CD4-positive, alpha-beta T cell (primary cell): ENCODE measurements around the gene ROR1. TPM values are rescaled to one million over a fixed set of nuclear protein-coding genes. Genes with fewer than 3 reads are reported as not detected.

Experiments used
- ATAC-seq: fragments of 200-7000 bp; cut with Tn5 transposase; one replicate; pipeline ENCODE4 v1.10.0; 2022; ENCODE audit warnings: mild to moderate bottlenecking; ENCODE audit not compliant: poor library complexity
- CTCF ChIA-PET: fragments of 350-600 bp; sonication (Branson Sonifier 250); formaldehyde crosslinking; loops from one replicate; lab custom pipeline; 2021; ENCODE audit warnings: antibody characterized with exemption, inconsistent platforms; lab: Charles Lee
- POLR2A ChIA-PET: fragments of 350-600 bp; sonication (Branson Sonifier 250); formaldehyde crosslinking; loops from one replicate; lab custom pipeline; 2021; ENCODE audit warnings: antibody characterized with exemption, inconsistent platforms; lab: Charles Lee
- DNase-seq, 14 experiments: peaks; one replicate each; pipeline ENCODE4 v3.0.0-alpha.2; 2013 to 2020; ENCODE audit warnings: mixed read lengths in 2 of 14
- H3K27ac ChIP-seq, 2 donors: one replicate each; pipeline versions ENCODE4 v1.5.1 to v1.7.0; 2013; ENCODE audit warnings: low read length in 2 of 2, low read depth in 1 of 2, mild to moderate bottlenecking in 1 of 2
- H3K27me3 ChIP-seq, 2 experiments: 1 replicate in 1 of 2; 2 replicates in 1 of 2; pipeline versions ENCODE4 v1.6.1 to v1.7.0; 2013; ENCODE audit warnings: low read length in 2 of 2, control low read depth in 1 of 2, mild to moderate bottlenecking in 1 of 2, moderate library complexity in 1 of 2; ENCODE audit not compliant: insufficient read depth in 2 of 2, control insufficient read depth in 1 of 2
- H3K36me3 ChIP-seq: one replicate; pipeline ENCODE4 v1.6.1; 2013; ENCODE audit warnings: low read length, control low read depth; ENCODE audit not compliant: insufficient read depth
- H3K4me1 ChIP-seq: one replicate; pipeline ENCODE4 v1.6.1; 2013; ENCODE audit warnings: low read length, control low read depth; ENCODE audit not compliant: insufficient read depth
- H3K4me3 ChIP-seq: one replicate; pipeline ENCODE4 v1.5.1; 2013; ENCODE audit warnings: mild to moderate bottlenecking, low read length, moderate library complexity
- H3K9me3 ChIP-seq, 2 experiments: 1 replicate in 1 of 2; 2 replicates in 1 of 2; pipeline versions ENCODE4 v1.6.1 to v1.7.0; 2013; ENCODE audit warnings: low read length in 2 of 2, mild to moderate bottlenecking in 2 of 2, control low read depth in 1 of 2, moderate library complexity in 1 of 2; ENCODE audit not compliant: control insufficient read depth in 1 of 2, insufficient read depth in 1 of 2
- H3K27ac Mint-ChIP-seq: one replicate; pipeline ENCODE4 v1.8.0; 2020; ENCODE audit warnings: mixed read lengths
- H3K27me3 Mint-ChIP-seq: one replicate; pipeline ENCODE4 v1.8.0; 2021; ENCODE audit warnings: mixed read lengths
- H3K36me3 Mint-ChIP-seq: one replicate; pipeline ENCODE4 v1.8.0; 2021; ENCODE audit warnings: low read depth, mixed read lengths
- H3K4me1 Mint-ChIP-seq: one replicate; pipeline ENCODE4 v1.8.0; 2021; ENCODE audit warnings: low read depth, mixed read lengths
- H3K4me3 Mint-ChIP-seq: one replicate; pipeline ENCODE4 v1.8.0; 2020; ENCODE audit warnings: mild to moderate bottlenecking, mixed read lengths
- H3K9me3 Mint-ChIP-seq: one replicate; pipeline ENCODE4 v1.8.0; 2020; ENCODE audit warnings: mixed read lengths
- CTCF ChIP-seq: fragments of 200-600 bp; IDR thresholded peaks from one replicate; pipeline ENCODE4 v1.8.0; 2022; ENCODE audit warnings: antibody characterized with exemption, mild to moderate bottlenecking
- intact Hi-C, 2 experiments: fragments of 100-400 bp; cut with DNase I in 1 of 2; cut with micrococcal nuclease in 1 of 2; formaldehyde crosslinking; loops; one replicate each; pipeline versions ENCODE4 v1.15.1 to v1.9.0; 2023 to 2025; cut with DNase I, micrococcal nuclease
- total RNA-seq, 174 experiments: library from RNA in 2 of 174; stranded (reverse) in 2 of 174; gene quantifications; one replicate each; pipeline ENCODE4 v1.2.3 and lab custom pipeline; 2021 to 2026

ROR1 gene
- total RNA-seq, 2 experiments from 2014 or later: not detected

- CTCF ChIA-PET: no interaction called here
- H3K36me3 Mint-ChIP-seq: no peaks in the 10 kb centered on the region
- no peak overlapping the region for H3K4me3 Mint-ChIP-seq
- no peaks in the 10 kb centered on the region for H3K27me3 Mint-ChIP-seq
- TF ChIP-seq CTCF: no peak
- intact Hi-C loops: no loop called here
- DNase-seq (no peak), ATAC-seq (no peak)
- Histone ChIP-seq H3K4me1 (no peaks in the 10 kb centered on the region), H3K36me3 (no peaks in the 10 kb centered on the region), H3K4me3 (no peak overlapping the region), H3K9me3 (peaks cover 5% of the 10 kb centered on the region in 2 experiments), H3K27ac (no peak overlapping the region), H3K27me3 (peaks cover 0 to 4% of the 10 kb centered on the region in 2 experiments)
- no peak overlapping the region for H3K27ac Mint-ChIP-seq
- peaks cover 8% of the 10 kb centered on the region for H3K9me3 Mint-ChIP-seq
- H3K4me1 Mint-ChIP-seq: no peaks in the 10 kb centered on the region
- POLR2A ChIA-PET: no interaction called here
These were observed 84.3 kb downstream of the ROR1 start for GRCh38 chr1:63858153-63858552.

GRCh38 chr1:63859480-63860275 is 85.9 kb downstream of the ROR1 start:
- H3K27ac Mint-ChIP-seq: no peak overlapping the region
- intact Hi-C loops: no loop called here
- peaks cover 5% of the 10 kb centered on the region in 2 experiments for H3K9me3 ChIP-seq
- H3K4me1 Mint-ChIP-seq: no peaks in the 10 kb centered on the region
- no peaks in the 10 kb centered on the region for H3K36me3 Mint-ChIP-seq
- POLR2A ChIA-PET: no interaction called here
- TF ChIP-seq CTCF: no peak
- H3K27ac ChIP-seq: no peak overlapping the region
- CTCF ChIA-PET: interaction anchor here (0.6 kb wide), 1 partner anchor 530 kb away, joined by 3 read pairs; no protein-coding TSS in a partner anchor
- H3K27me3 Mint-ChIP-seq: no peaks in the 10 kb centered on the region
- H3K9me3 Mint-ChIP-seq: peaks cover 8% of the 10 kb centered on the region
- no peaks in the 10 kb centered on the region for H3K4me1 ChIP-seq
- no peaks in the 10 kb centered on the region for H3K36me3 ChIP-seq
- ATAC-seq: no peak
- no peak overlapping the region for H3K4me3 Mint-ChIP-seq
- no peak for DNase-seq
- H3K4me3 ChIP-seq: no peak overlapping the region
- peaks cover 0 to 4% of the 10 kb centered on the region in 2 experiments for H3K27me3 ChIP-seq

GRCh38 chr1:63861052-63861691 is 87.4 kb downstream of the ROR1 start:
- Histone ChIP-seq H3K27ac (no peak overlapping the region), H3K4me1 (no peaks in the 10 kb centered on the region), H3K9me3 (peaks cover 0 to under 1% of the 10 kb centered on the region in 2 experiments), H3K27me3 (peaks cover 0 to 4% of the 10 kb centered on the region in 2 experiments), H3K4me3 (no peak overlapping the region), H3K36me3 (no peaks in the 10 kb centered on the region)
- no peak for ATAC-seq
- Mint-ChIP-seq H3K9me3 (peaks cover 5% of the 10 kb centered on the region), H3K27ac (no peak overlapping the region), H3K4me3 (no peak overlapping the region), H3K4me1 (no peaks in the 10 kb centered on the region), H3K36me3 (no peaks in the 10 kb centered on the region), H3K27me3 (no peaks in the 10 kb centered on the region)
- ChIA-PET CTCF (no interaction called here), POLR2A (no interaction called here)
- no peak for TF ChIP-seq CTCF
- intact Hi-C loops: no loop called here
- no peak for DNase-seq
